Thyroid gland (tissue), 4 donors: Measurements from ENCODE around the gene WNT7A.

Source experiments
- CTCF ChIP-seq, 6 experiments: fragments of 200-600 bp in 3 of 6; fragments of 450-650 bp in 3 of 6; sonication (generic) in 3 of 6; IDR thresholded peaks; one replicate each; pipeline ENCODE4 v1.5.1; 2016 to 2019; ENCODE audit warnings: antibody characterized with exemption in 6 of 6, mild to moderate bottlenecking in 2 of 6, inconsistent platforms in 1 of 6, moderate library complexity in 1 of 6
- POLR2A ChIP-seq, 2 donors: fragments of 450-650 bp; IDR thresholded peaks; one replicate each; pipeline ENCODE4 v1.6.1; 2017; ENCODE audit warnings: antibody characterized with exemption in 2 of 2, mild to moderate bottlenecking in 2 of 2, moderate library complexity in 1 of 2

- TF ChIP-seq CTCF (IDR thresholded peaks at IDR 0.05) (no peak), POLR2A (IDR thresholded peaks at IDR 0.05) (no peak)
Measured at GRCh38 chr3:13902648-13903238, 22.9 kb upstream of the WNT7A start.
